ENCODE data around the gene VPREB1.

DNA sequence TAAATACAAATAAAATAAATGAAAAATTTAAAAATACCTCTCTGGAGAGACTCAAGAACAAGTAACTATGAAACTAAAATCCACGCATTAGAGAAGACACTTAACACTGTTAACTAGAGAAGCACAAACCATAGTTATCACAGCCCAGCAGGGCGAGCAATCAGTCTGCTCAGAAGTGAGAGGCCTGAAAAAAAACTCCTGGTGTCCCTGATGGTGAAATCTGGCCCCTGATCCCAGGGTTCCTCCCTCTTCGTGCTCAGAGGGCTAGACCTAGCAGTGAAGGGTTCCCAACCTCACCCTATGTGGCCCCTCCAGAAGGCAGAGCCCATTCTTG is 49.7 kb upstream of the VPREB1 start:
- TF ChIP-seq POLR2A (IDR thresholded peaks at IDR 0.05), result no peak
- TF ChIP-seq, protein P1, sequence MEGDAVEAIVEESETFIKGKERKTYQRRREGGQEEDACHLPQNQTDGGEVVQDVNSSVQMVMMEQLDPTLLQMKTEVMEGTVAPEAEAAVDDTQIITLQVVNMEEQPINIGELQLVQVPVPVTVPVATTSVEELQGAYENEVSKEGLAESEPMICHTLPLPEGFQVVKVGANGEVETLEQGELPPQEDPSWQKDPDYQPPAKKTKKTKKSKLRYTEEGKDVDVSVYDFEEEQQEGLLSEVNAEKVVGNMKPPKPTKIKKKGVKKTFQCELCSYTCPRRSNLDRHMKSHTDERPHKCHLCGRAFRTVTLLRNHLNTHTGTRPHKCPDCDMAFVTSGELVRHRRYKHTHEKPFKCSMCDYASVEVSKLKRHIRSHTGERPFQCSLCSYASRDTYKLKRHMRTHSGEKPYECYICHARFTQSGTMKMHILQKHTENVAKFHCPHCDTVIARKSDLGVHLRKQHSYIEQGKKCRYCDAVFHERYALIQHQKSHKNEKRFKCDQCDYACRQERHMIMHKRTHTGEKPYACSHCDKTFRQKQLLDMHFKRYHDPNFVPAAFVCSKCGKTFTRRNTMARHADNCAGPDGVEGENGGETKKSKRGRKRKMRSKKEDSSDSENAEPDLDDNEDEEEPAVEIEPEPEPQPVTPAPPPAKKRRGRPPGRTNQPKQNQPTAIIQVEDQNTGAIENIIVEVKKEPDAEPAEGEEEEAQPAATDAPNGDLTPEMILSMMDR (IDR thresholded peaks at IDR 0.05), result no peak
- no peak for TF ChIP-seq EP300 (IDR thresholded peaks at IDR 0.05)

Measured in tibial nerve (tissue), 4 donors.